Stimulated activated CD4-positive, alpha-beta T cell treated with anti-CD3 and anti-CD28 coated beads, Interleukin-4, amount 100 ng/mL, for 24 hours (primary cell): ENCODE results near the gene EID1.
"Not testable (repeated sequence)": the region's sequence is repeated elsewhere in the genome, so short reads cannot be mapped to it uniquely, and the experiment has no call there.

ENCODE experiments used
- DNase-seq: peaks from one replicate; pipeline ENCODE4 v3.0.0-alpha.2; 2020

EID1 gene

GRCh38 chr15:48869966-48870365, 8.0 kb upstream of the EID1 start:
- DNase-seq = no peak

DNA sequence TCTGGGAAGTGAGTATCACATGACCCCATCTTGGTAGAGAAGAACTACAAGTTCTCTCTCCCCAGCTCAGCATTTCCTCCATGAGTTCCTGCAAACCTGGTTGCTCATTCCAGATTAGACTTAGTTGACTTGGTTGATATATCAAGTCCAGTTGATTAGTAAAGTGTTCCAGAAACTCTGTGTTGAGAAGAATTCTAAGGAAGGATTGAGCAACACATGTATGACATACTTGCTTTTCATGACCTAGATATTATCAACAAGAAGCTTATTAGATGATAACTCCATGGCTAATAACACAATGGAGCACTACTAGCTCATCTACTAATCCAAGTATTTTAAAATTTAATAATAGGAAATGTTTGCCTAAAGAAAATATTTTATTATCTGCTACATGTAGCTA, 6.4 kb upstream of the EID1 start:
- DNase-seq = no peak

- no peak for DNase-seq
Measured at GRCh38 chr15:48872632-48873031, 5.3 kb upstream of the EID1 start.

GRCh38 chr15:48875241-48875960, 2.5 kb upstream of the EID1 start:
- DNase-seq = no peak

- no peak for DNase-seq
Measured at GRCh38 chr15:48876057-48876456, 1.9 kb upstream of the EID1 start.

- DNase-seq = no peak
Measured at GRCh38 chr15:48880070-48880634, 2.2 kb downstream of the EID1 start.

DNA sequence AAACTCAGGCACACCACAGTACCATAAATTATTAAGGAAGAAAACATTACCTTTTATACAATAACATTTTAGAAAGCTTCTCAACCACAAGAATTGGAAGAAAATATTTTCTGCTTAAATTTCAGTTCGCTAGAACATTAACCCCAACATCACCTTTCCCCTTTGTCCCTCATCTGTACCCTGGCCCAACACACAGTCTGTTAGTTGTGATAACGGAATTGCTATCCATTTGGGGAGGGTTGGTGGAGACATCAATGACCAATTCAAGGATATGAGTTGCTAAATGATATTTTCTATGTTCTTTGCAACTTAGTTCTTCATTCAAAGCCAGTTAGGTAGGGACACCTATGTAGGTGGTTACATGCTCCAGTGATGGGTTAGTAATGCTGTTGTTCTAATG, 5.8 kb downstream of the EID1 start:
- no peak for DNase-seq

DNA sequence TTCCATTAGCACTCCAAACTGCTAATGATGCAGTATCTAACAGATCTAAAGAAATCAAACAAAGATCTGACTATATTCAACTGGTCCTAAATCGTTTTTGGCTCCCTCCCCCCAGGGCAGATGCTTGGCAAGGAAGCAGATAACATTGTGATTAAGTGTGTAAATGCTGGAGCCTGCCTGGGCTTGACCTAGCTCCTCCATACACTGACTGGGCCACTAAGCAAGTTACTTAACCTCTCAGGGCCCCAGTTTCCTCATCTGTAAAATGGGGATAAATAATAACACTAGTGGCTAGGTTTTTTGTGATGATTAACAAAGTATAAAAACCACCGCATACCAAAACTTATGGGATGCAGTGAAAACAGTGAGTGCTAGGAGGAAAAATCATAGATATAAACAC, 9.2 kb downstream of the EID1 start:
- no peak for DNase-seq

DNA sequence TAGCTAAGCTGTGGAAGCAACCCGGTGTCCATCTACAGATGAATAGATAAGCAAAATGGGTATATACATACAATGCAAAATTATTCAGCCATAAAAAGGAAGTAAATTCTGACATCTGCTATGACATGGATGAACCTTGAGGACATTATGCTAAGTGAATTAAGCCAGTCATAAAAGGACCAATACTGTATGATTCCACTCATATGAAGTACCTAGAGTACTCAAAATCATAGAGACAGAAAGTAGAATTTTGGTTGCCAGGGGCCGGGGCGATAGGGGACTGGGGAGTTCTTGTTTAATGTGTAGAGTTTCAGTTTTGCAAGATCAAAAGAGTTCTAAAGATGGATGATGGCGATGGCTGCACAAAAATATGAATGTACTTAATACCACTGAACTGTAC, 10.3 kb downstream of the EID1 start:
- DNase-seq = no peak

- DNase-seq = no peak
Measured at GRCh38 chr15:48888836-48889235, 10.9 kb downstream of the EID1 start.

DNA sequence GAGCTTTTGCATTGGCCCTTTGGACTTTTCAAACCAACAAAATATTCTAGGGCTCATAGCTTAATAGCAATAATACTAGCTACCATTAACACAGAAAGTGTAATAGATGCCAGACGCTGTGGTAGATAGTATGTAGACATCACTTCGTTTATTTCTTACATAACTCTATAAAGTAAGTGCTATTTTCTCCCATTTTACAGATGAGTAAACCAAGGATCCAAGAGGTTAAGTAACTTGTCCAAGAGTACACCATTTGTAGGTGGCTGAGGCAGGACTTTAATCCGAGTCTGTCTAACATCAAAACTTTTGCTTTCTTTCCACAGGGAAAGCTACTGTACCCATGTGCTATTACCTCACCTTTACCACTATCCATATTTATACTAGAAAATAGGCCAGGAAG, 12.0 kb downstream of the EID1 start:
- DNase-seq = no peak

DNA sequence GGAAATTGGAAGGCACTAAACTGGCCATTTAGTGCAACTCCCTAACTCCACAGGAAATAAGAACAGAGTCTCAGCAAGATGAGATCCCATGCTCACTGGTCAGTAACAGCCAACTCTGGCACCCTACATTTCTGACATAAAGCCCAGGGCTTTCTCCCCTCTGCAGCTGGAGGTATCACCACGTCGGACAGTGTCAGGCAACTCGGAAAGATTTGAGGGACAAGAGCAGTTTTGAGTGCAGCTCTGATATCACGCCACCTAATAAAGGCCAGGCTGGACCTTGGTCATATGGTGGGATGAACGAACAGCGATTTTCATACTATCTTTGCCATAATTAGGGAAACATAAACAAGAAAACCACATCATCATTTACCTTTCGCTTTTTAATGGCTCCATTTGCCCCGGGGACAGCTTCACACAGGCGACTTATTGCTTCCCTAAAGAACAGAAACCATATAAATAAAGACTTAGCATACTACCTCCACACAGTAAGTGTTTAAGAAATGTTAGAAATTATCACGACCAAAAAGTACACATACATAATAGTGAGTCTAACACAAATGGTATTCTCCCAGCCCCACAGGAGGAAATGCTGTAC, 12.5 kb downstream of the EID1 start:
- DNase-seq = no peak

DNA sequence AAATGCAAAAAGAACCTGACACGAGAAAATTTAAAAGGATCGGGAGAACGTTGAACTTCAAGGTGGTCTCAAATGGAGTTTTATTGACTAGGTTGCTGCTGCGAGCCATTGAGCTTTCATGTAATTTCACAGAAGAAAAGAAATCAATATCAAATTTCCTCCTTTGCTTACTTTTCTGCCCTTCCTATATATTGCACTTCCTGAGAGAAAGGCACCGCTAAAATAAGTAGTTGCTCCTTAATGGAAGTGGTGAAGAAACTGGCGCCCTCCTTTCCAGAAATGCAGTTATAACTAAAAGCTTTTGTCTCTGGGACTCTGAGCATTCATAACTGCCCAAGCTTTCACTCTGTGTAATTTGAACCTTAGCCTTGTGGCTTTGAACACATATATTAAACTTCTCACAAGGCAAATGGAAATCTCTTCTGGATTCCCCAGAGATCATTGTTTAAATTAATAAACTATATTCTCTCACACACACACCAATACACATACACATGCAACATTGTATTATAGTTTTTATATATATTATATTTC, 13.4 kb downstream of the EID1 start:
- DNase-seq = no peak

DNA sequence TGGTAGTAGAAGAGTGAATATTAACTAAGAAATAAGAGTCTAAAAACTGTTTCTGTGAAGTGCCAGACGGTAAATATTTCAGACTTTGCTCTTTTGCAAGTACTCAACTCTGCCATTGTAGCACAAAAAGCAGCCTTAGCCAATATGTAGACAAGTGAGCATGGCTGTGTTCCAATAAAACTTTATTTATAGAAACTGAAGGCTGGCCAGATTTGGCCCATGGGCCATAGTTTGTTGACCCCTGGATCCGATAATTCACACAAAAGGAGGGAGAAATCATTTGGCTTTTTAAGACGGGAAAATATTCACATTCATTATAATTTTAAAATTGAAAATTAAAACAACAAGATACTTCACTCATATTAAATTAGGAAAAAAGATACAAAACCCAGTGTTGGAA, 15.4 kb downstream of the EID1 start:
- no peak for DNase-seq

GRCh38 chr15:48896869-48897814, 19.2 kb downstream of the EID1 start:
- DNase-seq = no peak

GRCh38 chr15:48898032-48898431, 20.1 kb downstream of the EID1 start:
- no peak for DNase-seq

- DNase-seq = no peak
Measured at GRCh38 chr15:48898446-48898845, 20.5 kb downstream of the EID1 start.

GRCh38 chr15:48899793-48900192, 21.9 kb downstream of the EID1 start:
- no peak for DNase-seq

DNA sequence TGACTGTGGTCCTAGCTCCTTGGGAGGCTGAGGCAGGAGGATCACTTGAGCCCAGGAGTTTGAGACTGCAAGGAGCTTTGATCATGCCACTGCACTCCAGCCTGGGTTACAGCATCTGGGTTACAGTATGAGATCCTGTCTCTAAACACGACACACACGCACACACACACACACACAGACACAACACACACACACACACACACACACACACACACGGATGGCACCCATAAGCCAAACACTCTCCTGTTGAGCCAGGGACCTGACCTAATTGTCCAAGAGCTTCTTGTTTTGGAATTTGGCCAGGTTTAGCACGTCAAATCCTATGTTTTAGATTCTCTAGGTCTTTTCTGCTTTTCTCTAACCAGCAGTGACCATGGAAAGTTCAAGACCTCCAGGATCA, 26.8 kb downstream of the EID1 start:
- DNase-seq = no peak

DNA sequence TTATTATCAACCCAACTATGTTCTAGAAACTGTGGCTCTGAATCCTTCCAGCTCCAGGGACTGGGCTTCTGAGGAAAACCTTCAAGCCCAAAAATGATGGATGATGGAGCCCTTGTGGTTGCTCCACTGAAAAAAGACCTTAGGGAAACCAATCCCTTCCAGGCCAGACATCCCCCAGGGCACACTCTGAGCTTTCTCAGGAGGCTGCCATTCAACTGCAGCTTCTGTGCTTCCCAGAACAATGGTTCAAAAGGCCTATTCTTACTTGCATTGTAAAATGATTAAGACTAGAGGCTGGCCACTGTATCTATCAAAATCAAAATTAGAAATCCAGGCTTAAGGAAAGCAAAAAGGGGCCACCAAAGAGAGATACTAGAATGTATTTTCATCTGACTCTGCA, 27.3 kb downstream of the EID1 start:
- no peak for DNase-seq

- DNase-seq = no peak
Measured at GRCh38 chr15:48905847-48906246, 27.9 kb downstream of the EID1 start.

DNA sequence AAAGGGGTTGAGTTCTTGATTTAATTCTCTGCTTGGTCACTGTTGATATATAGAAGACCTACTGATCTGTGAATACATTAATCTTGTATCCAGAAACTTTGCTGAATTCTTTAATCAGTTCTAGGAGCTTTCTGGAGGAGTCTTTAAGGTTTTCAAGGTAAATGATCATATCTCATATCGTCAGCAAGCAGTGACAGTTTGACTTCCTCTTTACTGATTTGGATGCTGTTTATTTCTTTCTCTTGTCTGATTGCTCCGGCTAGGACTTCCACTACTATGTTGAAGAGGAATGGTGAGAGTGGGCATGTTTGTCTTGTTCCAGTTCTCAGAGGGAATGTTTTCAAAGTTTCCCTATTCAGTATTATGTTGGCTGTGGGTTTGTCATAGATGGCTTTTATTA, 31.4 kb downstream of the EID1 start:
- DNase-seq = not testable (repeated sequence)

- DNase-seq = not testable (repeated sequence)
Measured at GRCh38 chr15:48910554-48910953, 32.6 kb downstream of the EID1 start.
